Panc1 (cell line): ENCODE data around the gene C19orf38. TPM values are rescaled to one million over a fixed set of nuclear protein-coding genes. Genes with fewer than 3 reads are reported as not detected.

Experiments used
- ATAC-seq: fragments of 200-7000 bp; cut with Tn5 transposase; 2 replicates; pipeline ENCODE4 v1.9.1; 2020; ENCODE audit warnings: mild to moderate bottlenecking, moderate library complexity
- BruUV-seq: library from RNA; stranded (reverse); fragments of 400-500 nt; replicated peaks from 2 replicates; lab custom pipeline; 2021; lab: Mats Ljungman, UMichigan
- CTCF ChIA-PET: fragments of 300-600 bp; sonication (Branson Sonifier 250); formaldehyde crosslinking; loops from one replicate; lab custom pipeline; 2022; ENCODE audit warnings: antibody characterized with exemption; lab: Charles Lee
- POLR2A ChIA-PET: fragments of 300-600 bp; sonication (Branson Sonifier 250); formaldehyde crosslinking; loops from one replicate; lab custom pipeline; 2022; ENCODE audit warnings: antibody characterized with exemption; lab: Charles Lee
- DNase-seq: peaks from one replicate; pipeline ENCODE4 v3.0.0-alpha.2; 2010; ENCODE audit warnings: low read depth, low spot score
- H3K27ac ChIP-seq: 2 replicates; pipeline ENCODE4 v1.5.1; 2011; ENCODE audit warnings: mild to moderate bottlenecking, low read length, inconsistent platforms
- H3K27me3 ChIP-seq: fragments of 200-500 bp; sonication (Bioruptor generic); 2 replicates; pipeline ENCODE4 v1.6.0; 2014; ENCODE audit warnings: low read length, inconsistent platforms; ENCODE audit not compliant: control insufficient read depth, insufficient read depth
- H3K36me3 ChIP-seq: fragments of 200-500 bp; sonication (Bioruptor generic); 2 replicates; pipeline ENCODE4 v1.5.1; 2014; ENCODE audit warnings: inconsistent platforms, mild to moderate bottlenecking, low read length, moderate library complexity; ENCODE audit not compliant: control insufficient read depth, insufficient read depth
- H3K4me1 ChIP-seq: 2 replicates; pipeline ENCODE4 v1.5.1; 2011; ENCODE audit warnings: inconsistent platforms, mild to moderate bottlenecking, low read length, moderate library complexity; ENCODE audit not compliant: control insufficient read depth, insufficient read depth
- H3K4me3 ChIP-seq, 2 experiments: 2 replicates each; pipeline ENCODE4 v1.5.1; 2011 to 2012; ENCODE audit warnings: low read depth in 2 of 2, low read length in 2 of 2, mild to moderate bottlenecking in 2 of 2, inconsistent platforms in 1 of 2, moderate library complexity in 1 of 2
- H3K9me3 ChIP-seq: fragments of 200-500 bp; sonication (Bioruptor generic); 2 replicates; pipeline ENCODE4 v1.5.1; 2014; ENCODE audit warnings: low read depth, mild to moderate bottlenecking, inconsistent platforms, low read length, moderate library complexity; ENCODE audit not compliant: control insufficient read depth, insufficient read depth
- POLR2AphosphoS5 ChIP-seq: IDR thresholded peaks from 2 replicates; pipeline ENCODE4 v1.6.1; 2012; ENCODE audit warnings: mild to moderate bottlenecking, low read depth, low read length, moderate library complexity
- TCF7L2 ChIP-seq: IDR thresholded peaks from 2 replicates; pipeline ENCODE4 v1.6.1; 2011; ENCODE audit warnings: mild to moderate bottlenecking, low read depth, low read length, inconsistent platforms
- in situ Hi-C: cut with HindIII; loops from 2 replicates; pipeline ENCODE4 v1.10.0; 2016; ENCODE audit warnings: low sequenced_read_pairs, low pct_unique_long_range_greater_than_20kb
- intact Hi-C: fragments of 100-400 bp; cut with micrococcal nuclease; formaldehyde crosslinking; loops from one replicate; pipeline ENCODE4 v1.10.0; 2022; ENCODE audit not compliant: unreplicated experiment
- total RNA-seq: library from RNA; stranded (reverse); gene quantifications from one replicate; pipeline ENCODE4 v1.2.1, GENCODE V29; 2021; ENCODE audit not compliant: unreplicated experiment
- TF ChIP-seq, protein P1 (sequence below): fragments of 450-650 bp; IDR thresholded peaks from 2 replicates; pipeline ENCODE4 v1.5.1; 2017; ENCODE audit warnings: mild to moderate bottlenecking
- TF ChIP-seq, protein P2 (sequence below), 2 experiments: IDR thresholded peaks; 2 replicates each; pipeline ENCODE4 v1.6.1; 2011 to 2012; ENCODE audit warnings: low read depth in 2 of 2, control low read depth in 1 of 2, low read length in 1 of 2, mild to moderate bottlenecking in 1 of 2, moderate library complexity in 1 of 2; ENCODE audit not compliant: insufficient read depth in 1 of 2

C19orf38 gene
- total RNA-seq, 1 experiment from 2014 or later = not detected

DNA sequence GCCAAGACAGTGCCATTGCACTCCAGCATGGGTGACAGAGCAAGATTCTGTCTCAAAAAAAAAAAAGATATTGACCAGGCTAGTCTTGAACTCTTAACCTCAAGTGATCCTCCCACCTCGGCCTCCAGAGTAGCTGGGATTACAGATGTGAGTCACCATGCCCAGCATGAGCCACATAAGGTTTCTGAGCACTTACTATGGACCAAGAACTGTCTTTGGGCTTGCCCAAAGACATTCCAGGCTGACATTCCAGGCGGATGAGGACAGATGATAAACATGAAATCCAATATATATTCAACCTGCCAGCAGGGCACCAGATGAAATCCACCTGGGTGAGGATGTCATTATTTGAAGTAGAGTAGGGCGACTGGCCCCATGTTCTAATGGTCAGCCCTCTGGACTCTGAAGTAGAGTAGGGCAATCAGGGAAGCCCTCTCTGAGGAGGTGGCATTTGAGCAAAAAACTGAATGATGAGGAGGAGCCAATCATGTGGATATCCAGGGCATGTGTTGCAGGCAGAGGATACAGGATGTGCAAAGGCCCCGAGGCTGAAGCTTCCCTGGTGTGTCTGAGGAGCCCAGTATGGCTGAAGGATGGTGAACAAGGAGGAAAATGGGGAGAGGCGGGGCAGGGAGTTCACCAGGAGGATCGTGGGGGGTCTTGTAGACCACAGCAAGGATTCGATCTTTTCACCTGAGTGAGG is 4.0 kb downstream of the C19orf38 start:
- Histone ChIP-seq H3K27me3 (no peaks in the 10 kb centered on the region), H3K36me3 (no peaks in the 10 kb centered on the region), H3K4me1 (no peaks in the 10 kb centered on the region), H3K27ac (no peak overlapping the region), H3K9me3 (no peaks in the 10 kb centered on the region), H3K4me3 (no peak overlapping the region)
- TF ChIP-seq TCF7L2 = no peak
- TF ChIP-seq, protein P1, sequence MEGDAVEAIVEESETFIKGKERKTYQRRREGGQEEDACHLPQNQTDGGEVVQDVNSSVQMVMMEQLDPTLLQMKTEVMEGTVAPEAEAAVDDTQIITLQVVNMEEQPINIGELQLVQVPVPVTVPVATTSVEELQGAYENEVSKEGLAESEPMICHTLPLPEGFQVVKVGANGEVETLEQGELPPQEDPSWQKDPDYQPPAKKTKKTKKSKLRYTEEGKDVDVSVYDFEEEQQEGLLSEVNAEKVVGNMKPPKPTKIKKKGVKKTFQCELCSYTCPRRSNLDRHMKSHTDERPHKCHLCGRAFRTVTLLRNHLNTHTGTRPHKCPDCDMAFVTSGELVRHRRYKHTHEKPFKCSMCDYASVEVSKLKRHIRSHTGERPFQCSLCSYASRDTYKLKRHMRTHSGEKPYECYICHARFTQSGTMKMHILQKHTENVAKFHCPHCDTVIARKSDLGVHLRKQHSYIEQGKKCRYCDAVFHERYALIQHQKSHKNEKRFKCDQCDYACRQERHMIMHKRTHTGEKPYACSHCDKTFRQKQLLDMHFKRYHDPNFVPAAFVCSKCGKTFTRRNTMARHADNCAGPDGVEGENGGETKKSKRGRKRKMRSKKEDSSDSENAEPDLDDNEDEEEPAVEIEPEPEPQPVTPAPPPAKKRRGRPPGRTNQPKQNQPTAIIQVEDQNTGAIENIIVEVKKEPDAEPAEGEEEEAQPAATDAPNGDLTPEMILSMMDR = no peak
- TF ChIP-seq, protein P2, sequence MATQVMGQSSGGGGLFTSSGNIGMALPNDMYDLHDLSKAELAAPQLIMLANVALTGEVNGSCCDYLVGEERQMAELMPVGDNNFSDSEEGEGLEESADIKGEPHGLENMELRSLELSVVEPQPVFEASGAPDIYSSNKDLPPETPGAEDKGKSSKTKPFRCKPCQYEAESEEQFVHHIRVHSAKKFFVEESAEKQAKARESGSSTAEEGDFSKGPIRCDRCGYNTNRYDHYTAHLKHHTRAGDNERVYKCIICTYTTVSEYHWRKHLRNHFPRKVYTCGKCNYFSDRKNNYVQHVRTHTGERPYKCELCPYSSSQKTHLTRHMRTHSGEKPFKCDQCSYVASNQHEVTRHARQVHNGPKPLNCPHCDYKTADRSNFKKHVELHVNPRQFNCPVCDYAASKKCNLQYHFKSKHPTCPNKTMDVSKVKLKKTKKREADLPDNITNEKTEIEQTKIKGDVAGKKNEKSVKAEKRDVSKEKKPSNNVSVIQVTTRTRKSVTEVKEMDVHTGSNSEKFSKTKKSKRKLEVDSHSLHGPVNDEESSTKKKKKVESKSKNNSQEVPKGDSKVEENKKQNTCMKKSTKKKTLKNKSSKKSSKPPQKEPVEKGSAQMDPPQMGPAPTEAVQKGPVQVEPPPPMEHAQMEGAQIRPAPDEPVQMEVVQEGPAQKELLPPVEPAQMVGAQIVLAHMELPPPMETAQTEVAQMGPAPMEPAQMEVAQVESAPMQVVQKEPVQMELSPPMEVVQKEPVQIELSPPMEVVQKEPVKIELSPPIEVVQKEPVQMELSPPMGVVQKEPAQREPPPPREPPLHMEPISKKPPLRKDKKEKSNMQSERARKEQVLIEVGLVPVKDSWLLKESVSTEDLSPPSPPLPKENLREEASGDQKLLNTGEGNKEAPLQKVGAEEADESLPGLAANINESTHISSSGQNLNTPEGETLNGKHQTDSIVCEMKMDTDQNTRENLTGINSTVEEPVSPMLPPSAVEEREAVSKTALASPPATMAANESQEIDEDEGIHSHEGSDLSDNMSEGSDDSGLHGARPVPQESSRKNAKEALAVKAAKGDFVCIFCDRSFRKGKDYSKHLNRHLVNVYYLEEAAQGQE (IDR thresholded peaks at IDR 0.05; ENCODE audit: insufficient read depth in 1 of 2, low read depth in 2 of 2, low read length in 1 of 2) = no peak
- in situ Hi-C loops (no loop called here), intact Hi-C loops (no loop called here)
- ChIA-PET CTCF (interaction anchor here (0.7 kb wide), 1 partner anchor 721 kb away, joined by 3 read pairs; no protein-coding TSS in a partner anchor), POLR2A (no interaction called here)
- no TSS peak for BruUV-seq
- DNase-seq = no peak
- peak; percentile 52; the same call in 1 of the 2 replicates for ATAC-seq

DNA sequence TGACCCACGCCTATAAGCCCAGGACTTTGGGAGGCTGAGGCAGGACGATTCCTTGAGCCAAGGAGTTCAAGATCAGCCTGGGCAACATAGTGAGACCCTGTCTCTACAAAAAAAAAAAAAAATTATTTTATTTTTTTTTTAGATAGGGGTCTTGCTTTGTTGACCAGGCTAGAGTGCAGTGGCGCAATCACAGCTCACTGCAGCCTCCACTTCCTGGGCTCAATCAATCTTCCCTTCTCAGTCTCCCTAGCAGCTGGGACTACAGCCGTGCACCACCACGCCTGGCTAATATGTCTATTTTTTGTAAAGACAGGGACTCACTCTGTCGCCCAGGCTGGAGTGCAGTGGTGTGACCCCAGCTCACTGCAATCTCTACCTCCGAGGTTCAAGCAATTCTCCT is 4.7 kb downstream of the C19orf38 start:
- in situ Hi-C loops (no loop called here), intact Hi-C loops (no loop called here)
- no peak for ATAC-seq
- no peak for DNase-seq
- no peaks in the 10 kb centered on the region for H3K27me3 ChIP-seq
- CTCF ChIA-PET = no interaction called here
- no TSS peak for BruUV-seq
- no peak overlapping the region for H3K4me3 ChIP-seq
- POLR2A ChIA-PET = no interaction called here
- no peaks in the 10 kb centered on the region for H3K36me3 ChIP-seq
- H3K9me3 ChIP-seq = no peaks in the 10 kb centered on the region
- no peak overlapping the region for H3K27ac ChIP-seq
- H3K4me1 ChIP-seq = no peaks in the 10 kb centered on the region
- TF ChIP-seq, protein P1 = no peak
- no peak for TF ChIP-seq POLR2AphosphoS5
